Mesothelial cell of epicardium (in vitro differentiated cells): Measurements from ENCODE around the gene TBPL2. TPM values are rescaled to one million over a fixed set of nuclear protein-coding genes. Genes with fewer than 3 reads are reported as not detected.
A peak's percentile ranks its signal among the peaks of the same experiment; 100 is the strongest.

Experiments
- DNase-seq, 2 experiments: peaks; one replicate each; pipeline ENCODE4 v3.0.0; 2021; ENCODE audit warnings: low spot score in 2 of 2; ENCODE audit not compliant: unreplicated experiment in 2 of 2
- H3K27ac Mint-ChIP-seq: 2 replicates; pipeline ENCODE4 v1.8.0; 2021; ENCODE audit warnings: mixed read lengths
- H3K27me3 Mint-ChIP-seq: 2 replicates; pipeline ENCODE4 v1.8.0; 2021; ENCODE audit warnings: low read depth, mixed read lengths
- H3K36me3 Mint-ChIP-seq: 2 replicates; pipeline ENCODE4 v1.8.0; 2021; ENCODE audit warnings: mixed read lengths
- H3K4me1 Mint-ChIP-seq: 2 replicates; pipeline ENCODE4 v1.8.0; 2021; ENCODE audit warnings: mixed read lengths
- H3K4me3 Mint-ChIP-seq: 2 replicates; pipeline ENCODE4 v1.8.0; 2021; ENCODE audit warnings: mild to moderate bottlenecking, moderate library complexity, mixed read lengths
- H3K9me3 Mint-ChIP-seq: 2 replicates; pipeline ENCODE4 v1.8.0; 2021; ENCODE audit warnings: mixed read lengths
- total RNA-seq: library from RNA; stranded (reverse); gene quantifications from 3 replicates; pipeline ENCODE4 v1.2.1, GENCODE V29; 2021
- TF ChIP-seq, protein P1 (sequence below): fragments of 200-600 bp; sonication (generic); IDR thresholded peaks from one replicate; pipeline ENCODE4 v1.5.0; 2021; ENCODE audit warnings: antibody characterized with exemption; ENCODE audit not compliant: unreplicated experiment

Gene TBPL2
- total RNA-seq, 1 donor from 2014 or later: not detected

DNA sequence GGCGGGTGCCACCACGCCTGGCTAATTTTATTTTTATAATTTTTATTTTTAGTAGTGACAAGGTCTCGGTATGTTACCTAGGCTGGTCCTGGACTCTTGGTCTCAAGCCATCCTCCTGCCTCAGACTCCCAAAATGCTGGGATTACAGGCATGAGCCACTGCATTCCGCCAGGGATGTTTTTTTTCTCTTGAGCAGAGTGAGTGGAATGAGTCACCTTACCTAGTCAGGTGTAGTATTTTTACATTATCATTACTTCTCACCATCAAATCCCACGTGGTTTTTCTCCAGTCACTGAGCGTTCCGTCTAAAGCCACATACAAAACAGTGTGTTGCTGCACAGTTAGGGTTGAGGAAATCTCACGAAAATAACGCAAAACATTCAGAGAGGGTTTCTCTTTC is 870 bp upstream of the TBPL2 start:
- no peak for DNase-seq
- peaks cover 3% of the 10 kb centered on the region for H3K4me1 Mint-ChIP-seq
- no peak overlapping the region for H3K4me3 Mint-ChIP-seq
- no peaks in the 10 kb centered on the region for H3K36me3 Mint-ChIP-seq
- peaks cover 21% of the 10 kb centered on the region for H3K27me3 Mint-ChIP-seq
- no peak overlapping the region for H3K27ac Mint-ChIP-seq
- peaks cover 5% of the 10 kb centered on the region for H3K9me3 Mint-ChIP-seq
- TF ChIP-seq, protein P1, sequence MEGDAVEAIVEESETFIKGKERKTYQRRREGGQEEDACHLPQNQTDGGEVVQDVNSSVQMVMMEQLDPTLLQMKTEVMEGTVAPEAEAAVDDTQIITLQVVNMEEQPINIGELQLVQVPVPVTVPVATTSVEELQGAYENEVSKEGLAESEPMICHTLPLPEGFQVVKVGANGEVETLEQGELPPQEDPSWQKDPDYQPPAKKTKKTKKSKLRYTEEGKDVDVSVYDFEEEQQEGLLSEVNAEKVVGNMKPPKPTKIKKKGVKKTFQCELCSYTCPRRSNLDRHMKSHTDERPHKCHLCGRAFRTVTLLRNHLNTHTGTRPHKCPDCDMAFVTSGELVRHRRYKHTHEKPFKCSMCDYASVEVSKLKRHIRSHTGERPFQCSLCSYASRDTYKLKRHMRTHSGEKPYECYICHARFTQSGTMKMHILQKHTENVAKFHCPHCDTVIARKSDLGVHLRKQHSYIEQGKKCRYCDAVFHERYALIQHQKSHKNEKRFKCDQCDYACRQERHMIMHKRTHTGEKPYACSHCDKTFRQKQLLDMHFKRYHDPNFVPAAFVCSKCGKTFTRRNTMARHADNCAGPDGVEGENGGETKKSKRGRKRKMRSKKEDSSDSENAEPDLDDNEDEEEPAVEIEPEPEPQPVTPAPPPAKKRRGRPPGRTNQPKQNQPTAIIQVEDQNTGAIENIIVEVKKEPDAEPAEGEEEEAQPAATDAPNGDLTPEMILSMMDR: no peak

DNA sequence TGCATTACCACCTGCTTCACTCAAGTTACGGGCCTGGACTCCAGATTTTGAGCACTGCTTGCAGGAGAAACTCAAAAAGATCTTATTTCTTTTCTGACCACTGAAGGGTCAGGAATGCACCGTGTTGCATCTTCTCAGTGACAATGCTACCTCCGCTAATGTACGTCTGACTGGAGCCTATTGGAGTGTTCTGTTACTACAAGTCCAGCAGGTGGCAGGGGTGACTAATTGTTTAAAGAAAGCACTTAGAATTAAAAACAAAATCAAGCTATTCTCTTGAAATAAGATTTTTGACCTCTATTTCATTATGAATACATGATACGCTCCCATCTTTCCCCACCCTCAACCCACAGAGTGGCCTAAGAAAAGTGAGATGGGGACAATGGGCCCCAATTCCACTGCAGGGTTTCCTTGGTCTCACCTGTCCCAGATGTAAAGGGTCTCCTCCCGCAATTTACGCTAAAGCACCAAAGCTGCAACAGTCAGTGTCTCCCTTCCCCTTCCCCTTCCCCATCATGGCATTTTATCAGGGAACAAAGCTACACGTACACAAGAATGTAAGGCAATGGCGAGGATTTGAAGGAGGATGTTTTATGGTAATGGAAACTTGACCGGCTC is 2.2 kb downstream of the TBPL2 start:
- Mint-ChIP-seq H3K36me3 (no peaks in the 10 kb centered on the region), H3K9me3 (peaks cover 5% of the 10 kb centered on the region), H3K4me1 (no peaks in the 10 kb centered on the region), H3K27ac (no peak overlapping the region), H3K27me3 (peaks cover 38% of the 10 kb centered on the region), H3K4me3 (no peak overlapping the region)
- DNase-seq: no peak
- TF ChIP-seq, protein P1: peak; percentile 50

DNA sequence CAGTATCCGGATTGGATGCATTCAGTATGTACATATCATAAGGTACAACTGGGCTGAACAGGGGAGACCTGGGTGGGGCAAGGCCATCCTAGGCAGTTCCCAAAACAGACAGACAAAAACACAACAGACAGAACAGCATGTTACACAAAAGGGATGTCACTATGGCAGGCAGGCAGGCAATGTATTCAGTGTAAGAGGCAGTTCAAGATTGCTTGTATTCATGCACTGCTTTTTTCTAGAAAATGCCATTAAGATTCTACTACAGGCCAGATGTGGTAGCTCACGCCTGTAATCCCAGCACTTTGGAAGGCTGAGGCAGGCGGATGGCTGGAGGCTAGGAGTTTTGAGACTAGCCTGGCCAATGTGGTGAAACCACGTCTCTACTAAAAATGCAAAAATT is 3.5 kb downstream of the TBPL2 start:
- Mint-ChIP-seq H3K27ac (no peak overlapping the region), H3K9me3 (no peaks in the 10 kb centered on the region), H3K4me1 (no peaks in the 10 kb centered on the region), H3K27me3 (peaks cover 38% of the 10 kb centered on the region), H3K36me3 (no peaks in the 10 kb centered on the region), H3K4me3 (no peak overlapping the region)
- DNase-seq: no peak
- TF ChIP-seq, protein P1: no peak

DNA sequence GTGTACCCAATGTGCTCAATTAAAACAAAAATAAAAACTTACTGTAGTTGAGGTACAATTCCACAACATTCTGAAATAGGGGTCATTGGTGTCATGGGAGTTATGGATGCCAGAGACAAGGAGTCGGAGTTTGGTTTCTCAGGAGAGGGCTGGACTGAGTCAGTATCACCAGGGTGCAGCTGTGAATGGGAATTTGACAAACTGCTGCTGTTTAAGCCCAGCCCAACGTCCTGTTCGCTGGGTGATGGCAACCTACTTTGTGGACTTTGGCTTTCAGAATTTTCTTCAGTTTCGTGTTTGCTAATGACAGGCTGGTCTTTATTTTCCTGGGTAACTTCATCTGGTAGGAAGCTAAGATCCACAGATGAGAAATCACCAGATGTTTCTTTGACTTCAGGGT is 3.9 kb downstream of the TBPL2 start:
- H3K9me3 Mint-ChIP-seq: no peaks in the 10 kb centered on the region
- no peaks in the 10 kb centered on the region for H3K36me3 Mint-ChIP-seq
- TF ChIP-seq, protein P1: no peak
- peaks cover 38% of the 10 kb centered on the region for H3K27me3 Mint-ChIP-seq
- DNase-seq: no peak
- H3K27ac Mint-ChIP-seq: no peak overlapping the region
- H3K4me3 Mint-ChIP-seq: no peak overlapping the region
- H3K4me1 Mint-ChIP-seq: no peaks in the 10 kb centered on the region

DNA sequence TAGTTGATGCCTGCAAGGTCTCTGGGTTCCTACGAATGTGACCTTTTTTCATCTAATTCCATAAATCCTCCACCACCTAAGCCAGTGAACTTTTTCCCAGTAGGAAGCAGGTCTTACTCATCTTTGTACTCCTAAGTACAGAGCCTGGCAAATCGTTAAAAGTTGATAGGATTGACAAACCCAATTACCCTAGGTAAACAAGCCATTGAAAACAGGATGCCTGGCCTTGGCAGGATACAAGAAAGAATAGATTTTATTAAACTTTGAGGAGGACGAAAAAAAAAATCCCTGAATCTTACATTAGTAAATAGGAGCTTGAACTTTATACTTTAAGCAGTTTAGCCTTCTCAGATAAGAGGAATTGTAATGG is 5.6 kb downstream of the TBPL2 start:
- Mint-ChIP-seq H3K4me1 (no peaks in the 10 kb centered on the region), H3K36me3 (no peaks in the 10 kb centered on the region), H3K9me3 (no peaks in the 10 kb centered on the region), H3K4me3 (no peak overlapping the region), H3K27me3 (peaks cover 41% of the 10 kb centered on the region), H3K27ac (no peak overlapping the region)
- TF ChIP-seq, protein P1: no peak
- DNase-seq: no peak
